Embryonic facial prominence (tissue), 1 donor: ENCODE data around the gene SLC1A5.
"Not testable (repeated sequence)": the region's sequence is repeated elsewhere in the genome, so short reads cannot be mapped to it uniquely, and the experiment has no call there.

Source experiments
- DNase-seq: peaks from one replicate; pipeline ENCODE4 v3.0.0-alpha.2; 2016; ENCODE audit errors: extremely low spot score

The SLC1A5 gene

GRCh38 chr19:46798713-46799112 is 10.3 kb upstream of the SLC1A5 start:
- no peak for DNase-seq

- no peak for DNase-seq
Observed at GRCh38 chr19:46797881-46798280, 9.5 kb upstream of the SLC1A5 start.

- no peak for DNase-seq
Observed at GRCh38 chr19:46791944-46792343, 3.5 kb upstream of the SLC1A5 start.

GRCh38 chr19:46789371-46789770 is 977 bp upstream of the SLC1A5 start:
- DNase-seq = no peak

GRCh38 chr19:46788968-46789338 is 559 bp upstream of the SLC1A5 start:
- no peak for DNase-seq

- no peak for DNase-seq
Observed at GRCh38 chr19:46787331-46788261, 798 bp downstream of the SLC1A5 start.

- no peak for DNase-seq
Observed at GRCh38 chr19:46787040-46787330, 1.4 kb downstream of the SLC1A5 start.

- no peak for DNase-seq
Observed at GRCh38 chr19:46786236-46787039, 2.0 kb downstream of the SLC1A5 start.

GRCh38 chr19:46785980-46786235 is 2.5 kb downstream of the SLC1A5 start:
- DNase-seq = no peak

GRCh38 chr19:46785054-46785979 is 3.1 kb downstream of the SLC1A5 start:
- no peak for DNase-seq

- DNase-seq = no peak
Observed at GRCh38 chr19:46784262-46785053, 3.9 kb downstream of the SLC1A5 start.

- no peak for DNase-seq
Observed at GRCh38 chr19:46783670-46784069, 4.7 kb downstream of the SLC1A5 start.

- DNase-seq = no peak
Observed at GRCh38 chr19:46782355-46783019, 5.9 kb downstream of the SLC1A5 start.

GRCh38 chr19:46777956-46778645 is 10.3 kb downstream of the SLC1A5 start:
- not testable (repeated sequence) for DNase-seq

GRCh38 chr19:46776927-46777911 is 11.2 kb downstream of the SLC1A5 start:
- no peak for DNase-seq

GRCh38 chr19:46775642-46776258 is 12.6 kb downstream of the SLC1A5 start:
- no peak for DNase-seq

- no peak for DNase-seq
Observed at GRCh38 chr19:46773018-46773399, 15.4 kb downstream of the SLC1A5 start.

- DNase-seq = no peak
Observed at GRCh38 chr19:46772170-46773017, 16.0 kb downstream of the SLC1A5 start.
